ENCODE data around the gene ERC1. TPM values are rescaled to one million over a fixed set of nuclear protein-coding genes. Genes with fewer than 3 reads are reported as not detected.
A peak's percentile ranks its signal among the peaks of the same experiment; 100 is the strongest.
"Not testable (repeated sequence)": the region's sequence is repeated elsewhere in the genome, so short reads cannot be mapped to it uniquely, and the experiment has no call there.

The ERC1 gene
- polyA plus RNA-seq, 1 donor = 17.5 TPM

GRCh38 chr12:1201886-1202285, 210.9 kb downstream of the ERC1 start:
- Histone ChIP-seq H3K27me3 (ENCODE audit: control insufficient read depth, insufficient read depth, low read length) (no peaks in the 10 kb centered on the region), H3K4me1 (ENCODE audit: control insufficient read depth, insufficient read depth, low read length) (no peaks in the 10 kb centered on the region), H3K4me3 (ENCODE audit: low read length) (no peak overlapping the region), H3K36me3 (ENCODE audit: control insufficient read depth, insufficient read depth, low read length) (peaks cover 10% of the 10 kb centered on the region), H3K27ac (ENCODE audit: low read length) (no peak overlapping the region), H3K9me3 (ENCODE audit: control insufficient read depth, low read depth, low read length) (peaks cover 5% of the 10 kb centered on the region)
- 100% methylated on average over 1 of the region's 1 CpG for WGBS (ENCODE audit: insufficient coverage, low lambda C conversion rate)
- no peak for DNase-seq

DNA sequence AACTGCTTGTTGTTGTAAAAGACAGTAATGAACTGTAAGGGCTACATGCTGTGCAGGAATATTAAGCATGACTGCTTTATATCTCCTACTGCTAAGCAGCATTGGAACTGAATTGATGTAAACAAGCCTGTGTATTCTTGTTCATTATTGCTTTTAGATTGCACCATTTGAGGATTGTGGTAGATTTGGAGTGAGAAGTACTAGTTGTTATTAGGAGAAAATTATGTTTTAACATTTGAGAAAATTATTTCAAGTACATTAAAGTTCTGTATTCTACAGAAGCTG, 212.7 kb downstream of the ERC1 start:
- no peaks in the 10 kb centered on the region for H3K4me1 ChIP-seq (ENCODE audit: control insufficient read depth, insufficient read depth, low read length)
- no peaks in the 10 kb centered on the region for H3K27me3 ChIP-seq (ENCODE audit: control insufficient read depth, insufficient read depth, low read length)
- no peak overlapping the region for H3K27ac ChIP-seq (ENCODE audit: low read length)
- H3K4me3 ChIP-seq (ENCODE audit: low read length) = no peak overlapping the region
- peaks cover under 1% of the 10 kb centered on the region for H3K36me3 ChIP-seq (ENCODE audit: control insufficient read depth, insufficient read depth, low read length)
- no peak for DNase-seq
- no peaks in the 10 kb centered on the region for H3K9me3 ChIP-seq (ENCODE audit: control insufficient read depth, low read depth, low read length)

- no peaks in the 10 kb centered on the region for H3K36me3 ChIP-seq (ENCODE audit: control insufficient read depth, insufficient read depth, low read length)
- 84% methylated on average over 3 of the region's 6 CpGs for WGBS (ENCODE audit: insufficient coverage, low lambda C conversion rate)
- H3K27me3 ChIP-seq (ENCODE audit: control insufficient read depth, insufficient read depth, low read length) = no peaks in the 10 kb centered on the region
- DNase-seq = no peak
- H3K4me1 ChIP-seq (ENCODE audit: control insufficient read depth, insufficient read depth, low read length) = no peaks in the 10 kb centered on the region
- no peaks in the 10 kb centered on the region for H3K9me3 ChIP-seq (ENCODE audit: control insufficient read depth, low read depth, low read length)
- H3K4me3 ChIP-seq (ENCODE audit: low read length) = no peak overlapping the region
- no peak overlapping the region for H3K27ac ChIP-seq (ENCODE audit: low read length)
Observed at GRCh38 chr12:1204581-1205121, 213.6 kb downstream of the ERC1 start.

DNA sequence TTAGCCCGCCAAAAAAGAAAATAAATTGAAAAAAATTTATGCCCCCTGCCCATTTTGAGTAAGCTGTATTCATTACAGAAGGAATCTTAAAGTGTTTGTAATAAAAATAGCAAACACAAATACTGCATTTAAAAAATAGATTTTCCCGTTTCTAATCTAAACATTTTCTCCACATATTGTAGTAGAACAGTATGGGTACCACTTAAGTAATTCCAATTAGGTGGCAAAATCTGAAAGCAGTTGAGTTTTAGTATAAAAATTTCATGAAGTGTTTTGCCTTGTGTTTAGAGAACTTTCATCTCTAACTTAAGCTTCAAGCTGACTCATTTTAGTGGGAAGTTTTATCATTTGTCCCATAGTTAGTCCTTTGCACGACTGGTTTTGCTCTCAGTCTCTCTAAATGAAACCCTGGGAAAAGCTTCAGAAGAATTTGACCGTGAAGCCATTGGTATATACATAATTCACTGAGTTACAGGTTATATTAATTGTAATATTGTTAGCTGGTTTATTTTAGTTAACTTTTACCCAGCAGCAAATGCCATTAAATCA, 214.6 kb downstream of the ERC1 start:
- H3K9me3 ChIP-seq (ENCODE audit: control insufficient read depth, low read depth, low read length) = no peaks in the 10 kb centered on the region
- DNase-seq = no peak
- no peaks in the 10 kb centered on the region for H3K36me3 ChIP-seq (ENCODE audit: control insufficient read depth, insufficient read depth, low read length)
- WGBS (ENCODE audit: insufficient coverage, low lambda C conversion rate) = 75% methylated on average over 2 of the region's 4 CpGs
- no peaks in the 10 kb centered on the region for H3K27me3 ChIP-seq (ENCODE audit: control insufficient read depth, insufficient read depth, low read length)
- H3K27ac ChIP-seq (ENCODE audit: low read length) = no peak overlapping the region
- H3K4me1 ChIP-seq (ENCODE audit: control insufficient read depth, insufficient read depth, low read length) = no peaks in the 10 kb centered on the region
- H3K4me3 ChIP-seq (ENCODE audit: low read length) = no peak overlapping the region

GRCh38 chr12:1206118-1206734, 215.2 kb downstream of the ERC1 start:
- Histone ChIP-seq H3K9me3 (ENCODE audit: control insufficient read depth, low read depth, low read length) (no peaks in the 10 kb centered on the region), H3K36me3 (ENCODE audit: control insufficient read depth, insufficient read depth, low read length) (no peaks in the 10 kb centered on the region), H3K27ac (ENCODE audit: low read length) (no peak overlapping the region), H3K4me3 (ENCODE audit: low read length) (no peak overlapping the region), H3K27me3 (ENCODE audit: control insufficient read depth, insufficient read depth, low read length) (no peaks in the 10 kb centered on the region), H3K4me1 (ENCODE audit: control insufficient read depth, insufficient read depth, low read length) (no peaks in the 10 kb centered on the region)
- WGBS (ENCODE audit: insufficient coverage, low lambda C conversion rate) = 86% methylated on average over 1 of the region's 1 CpG
- no peak for DNase-seq

GRCh38 chr12:1207276-1207675, 216.3 kb downstream of the ERC1 start:
- H3K27me3 ChIP-seq (ENCODE audit: control insufficient read depth, insufficient read depth, low read length) = no peaks in the 10 kb centered on the region
- H3K9me3 ChIP-seq (ENCODE audit: control insufficient read depth, low read depth, low read length) = no peaks in the 10 kb centered on the region
- no peak overlapping the region for H3K27ac ChIP-seq (ENCODE audit: low read length)
- no peaks in the 10 kb centered on the region for H3K4me1 ChIP-seq (ENCODE audit: control insufficient read depth, insufficient read depth, low read length)
- DNase-seq = no peak
- WGBS (ENCODE audit: insufficient coverage, low lambda C conversion rate) = 91% methylated on average over 3 of the region's 4 CpGs
- H3K4me3 ChIP-seq (ENCODE audit: low read length) = no peak overlapping the region
- H3K36me3 ChIP-seq (ENCODE audit: control insufficient read depth, insufficient read depth, low read length) = no peaks in the 10 kb centered on the region

- not testable (repeated sequence) for H3K27me3 ChIP-seq (ENCODE audit: control insufficient read depth, insufficient read depth, low read length); H3K27ac ChIP-seq (ENCODE audit: low read length); DNase-seq; H3K9me3 ChIP-seq (ENCODE audit: control insufficient read depth, low read depth, low read length); H3K36me3 ChIP-seq (ENCODE audit: control insufficient read depth, insufficient read depth, low read length); H3K4me1 ChIP-seq (ENCODE audit: control insufficient read depth, insufficient read depth, low read length); H3K4me3 ChIP-seq (ENCODE audit: low read length)
- WGBS (ENCODE audit: insufficient coverage, low lambda C conversion rate) = no CpG with 5 or more reads among the region's 5 CpGs
Observed at GRCh38 chr12:1208719-1209118, 217.7 kb downstream of the ERC1 start.

DNA sequence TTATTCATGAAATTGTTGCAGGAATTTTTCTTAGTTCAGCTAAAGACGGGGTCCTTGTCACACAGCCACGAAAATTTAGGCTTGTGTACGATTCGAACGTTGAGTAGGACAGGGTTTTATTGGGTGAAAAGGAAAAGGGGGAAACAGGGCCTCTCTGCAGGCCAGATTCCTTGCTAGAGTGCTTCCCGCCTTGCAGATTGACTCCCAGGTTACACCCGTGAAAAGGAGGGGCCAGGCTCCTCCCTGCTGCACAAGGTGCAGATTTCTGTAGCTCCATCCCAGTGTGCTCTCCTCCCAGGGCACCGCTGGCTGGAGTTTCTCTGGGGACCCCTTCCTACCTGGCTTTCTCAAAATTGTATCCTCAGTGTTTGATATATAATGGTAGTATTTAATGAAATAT, 221.5 kb downstream of the ERC1 start:
- no peaks in the 10 kb centered on the region for H3K4me1 ChIP-seq (ENCODE audit: control insufficient read depth, insufficient read depth, low read length)
- no peaks in the 10 kb centered on the region for H3K9me3 ChIP-seq (ENCODE audit: control insufficient read depth, low read depth, low read length)
- H3K27me3 ChIP-seq (ENCODE audit: control insufficient read depth, insufficient read depth, low read length) = no peaks in the 10 kb centered on the region
- DNase-seq = peak; percentile 32 to 51
- no peak overlapping the region for H3K27ac ChIP-seq (ENCODE audit: low read length)
- no peak overlapping the region for H3K4me3 ChIP-seq (ENCODE audit: low read length)
- WGBS (ENCODE audit: insufficient coverage, low lambda C conversion rate) = 51% methylated on average over 2 of the region's 8 CpGs
- H3K36me3 ChIP-seq (ENCODE audit: control insufficient read depth, insufficient read depth, low read length) = no peaks in the 10 kb centered on the region

- Histone ChIP-seq H3K27me3 (ENCODE audit: control insufficient read depth, insufficient read depth, low read length) (no peaks in the 10 kb centered on the region), H3K36me3 (ENCODE audit: control insufficient read depth, insufficient read depth, low read length) (no peaks in the 10 kb centered on the region), H3K9me3 (ENCODE audit: control insufficient read depth, low read depth, low read length) (no peaks in the 10 kb centered on the region), H3K27ac (ENCODE audit: low read length) (no peak overlapping the region), H3K4me1 (ENCODE audit: control insufficient read depth, insufficient read depth, low read length) (no peaks in the 10 kb centered on the region), H3K4me3 (ENCODE audit: low read length) (no peak overlapping the region)
- DNase-seq = no peak
- no CpG with 5 or more reads among the region's 6 CpGs for whole genome bisulfite sequencing (ENCODE audit: insufficient coverage, low lambda C conversion rate)
Observed at GRCh38 chr12:1213205-1213604, 222.2 kb downstream of the ERC1 start.

GRCh38 chr12:1213618-1214205, 222.7 kb downstream of the ERC1 start:
- H3K27ac ChIP-seq (ENCODE audit: low read length) = no peak overlapping the region
- WGBS (ENCODE audit: insufficient coverage, low lambda C conversion rate) = no CpG with 5 or more reads among the region's 7 CpGs
- no peaks in the 10 kb centered on the region for H3K27me3 ChIP-seq (ENCODE audit: control insufficient read depth, insufficient read depth, low read length)
- H3K4me3 ChIP-seq (ENCODE audit: low read length) = no peak overlapping the region
- H3K36me3 ChIP-seq (ENCODE audit: control insufficient read depth, insufficient read depth, low read length) = no peaks in the 10 kb centered on the region
- DNase-seq = no peak
- no peaks in the 10 kb centered on the region for H3K9me3 ChIP-seq (ENCODE audit: control insufficient read depth, low read depth, low read length)
- H3K4me1 ChIP-seq (ENCODE audit: control insufficient read depth, insufficient read depth, low read length) = no peaks in the 10 kb centered on the region

DNA sequence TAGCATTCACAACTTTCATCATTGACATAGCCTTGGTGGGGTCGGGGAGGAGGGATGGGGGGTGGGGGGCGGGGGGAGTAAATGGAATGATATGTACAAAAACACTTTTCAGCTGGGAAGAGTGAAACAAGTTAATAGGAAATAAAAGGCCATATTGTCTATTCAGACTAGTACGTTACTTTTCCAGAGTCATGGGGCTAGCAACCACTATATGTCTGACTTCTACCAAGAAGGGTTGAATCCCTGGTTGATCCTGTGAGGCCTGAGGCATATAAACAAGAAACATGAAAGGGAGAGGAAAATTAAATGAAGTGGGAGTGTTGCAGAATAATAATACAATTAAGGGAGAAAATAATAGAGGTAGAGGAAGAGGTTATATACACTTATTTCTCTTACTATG, 225.5 kb downstream of the ERC1 start:
- no peaks in the 10 kb centered on the region for H3K9me3 ChIP-seq (ENCODE audit: control insufficient read depth, low read depth, low read length)
- H3K27ac ChIP-seq (ENCODE audit: low read length) = no peak overlapping the region
- no peaks in the 10 kb centered on the region for H3K27me3 ChIP-seq (ENCODE audit: control insufficient read depth, insufficient read depth, low read length)
- no peaks in the 10 kb centered on the region for H3K4me1 ChIP-seq (ENCODE audit: control insufficient read depth, insufficient read depth, low read length)
- no peak overlapping the region for H3K4me3 ChIP-seq (ENCODE audit: low read length)
- H3K36me3 ChIP-seq (ENCODE audit: control insufficient read depth, insufficient read depth, low read length) = no peaks in the 10 kb centered on the region
- DNase-seq = no peak
- no CpG with 5 or more reads among the region's 3 CpGs for whole genome bisulfite sequencing (ENCODE audit: insufficient coverage, low lambda C conversion rate)
